ENCODE measurements around the gene LARGE1.

Gene LARGE1

DNA sequence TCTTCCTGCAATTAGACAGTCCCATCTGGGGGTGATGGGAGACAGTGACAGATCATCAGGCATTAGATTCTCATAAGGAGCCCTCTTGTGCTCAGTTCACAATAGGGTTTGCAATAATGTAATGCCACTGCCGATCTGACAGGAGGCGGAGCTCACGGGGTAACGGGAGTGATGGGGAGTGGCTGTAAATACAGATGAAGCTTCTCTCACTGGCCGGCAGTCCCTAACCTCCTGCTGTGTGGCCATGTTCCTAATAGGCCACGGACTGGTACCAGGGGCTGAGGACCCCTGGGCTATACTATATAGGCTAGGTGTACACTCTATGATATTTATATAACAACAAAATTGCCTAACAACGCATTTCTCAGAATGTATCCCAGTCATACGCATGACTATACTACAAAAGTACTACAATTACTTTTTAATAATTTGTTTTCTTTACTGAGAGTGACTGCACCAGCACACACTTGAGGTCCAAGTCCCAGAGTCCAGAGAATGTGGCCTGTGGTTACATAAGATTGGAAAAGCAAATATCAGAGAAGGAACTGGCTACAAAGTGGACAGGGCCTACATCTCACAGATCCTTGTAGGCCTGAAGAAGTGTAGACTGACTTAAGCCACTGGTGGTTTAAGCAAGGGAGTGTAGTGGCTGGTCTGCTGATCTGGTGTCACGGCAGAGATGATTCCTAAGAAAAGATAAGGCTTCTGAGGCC lies 200.0 kb downstream of the LARGE1 start:
- TF ChIP-seq TAF1 (IDR thresholded peaks at IDR 0.05; ENCODE audit: borderline replicate concordance, insufficient read depth, low read length) (no peak), FOXP2 (optimal IDR thresholded peaks at IDR 0.05; ENCODE audit: borderline replicate concordance, extremely low read depth, extremely low read length, insufficient read depth) (no peak), SIN3A (IDR thresholded peaks at IDR 0.05; ENCODE audit: borderline replicate concordance, insufficient read depth, low read length) (no peak), POLR2AphosphoS5 (IDR thresholded peaks at IDR 0.05; ENCODE audit: low read depth, low read length) (no peak)
- TF ChIP-seq, protein P1, sequence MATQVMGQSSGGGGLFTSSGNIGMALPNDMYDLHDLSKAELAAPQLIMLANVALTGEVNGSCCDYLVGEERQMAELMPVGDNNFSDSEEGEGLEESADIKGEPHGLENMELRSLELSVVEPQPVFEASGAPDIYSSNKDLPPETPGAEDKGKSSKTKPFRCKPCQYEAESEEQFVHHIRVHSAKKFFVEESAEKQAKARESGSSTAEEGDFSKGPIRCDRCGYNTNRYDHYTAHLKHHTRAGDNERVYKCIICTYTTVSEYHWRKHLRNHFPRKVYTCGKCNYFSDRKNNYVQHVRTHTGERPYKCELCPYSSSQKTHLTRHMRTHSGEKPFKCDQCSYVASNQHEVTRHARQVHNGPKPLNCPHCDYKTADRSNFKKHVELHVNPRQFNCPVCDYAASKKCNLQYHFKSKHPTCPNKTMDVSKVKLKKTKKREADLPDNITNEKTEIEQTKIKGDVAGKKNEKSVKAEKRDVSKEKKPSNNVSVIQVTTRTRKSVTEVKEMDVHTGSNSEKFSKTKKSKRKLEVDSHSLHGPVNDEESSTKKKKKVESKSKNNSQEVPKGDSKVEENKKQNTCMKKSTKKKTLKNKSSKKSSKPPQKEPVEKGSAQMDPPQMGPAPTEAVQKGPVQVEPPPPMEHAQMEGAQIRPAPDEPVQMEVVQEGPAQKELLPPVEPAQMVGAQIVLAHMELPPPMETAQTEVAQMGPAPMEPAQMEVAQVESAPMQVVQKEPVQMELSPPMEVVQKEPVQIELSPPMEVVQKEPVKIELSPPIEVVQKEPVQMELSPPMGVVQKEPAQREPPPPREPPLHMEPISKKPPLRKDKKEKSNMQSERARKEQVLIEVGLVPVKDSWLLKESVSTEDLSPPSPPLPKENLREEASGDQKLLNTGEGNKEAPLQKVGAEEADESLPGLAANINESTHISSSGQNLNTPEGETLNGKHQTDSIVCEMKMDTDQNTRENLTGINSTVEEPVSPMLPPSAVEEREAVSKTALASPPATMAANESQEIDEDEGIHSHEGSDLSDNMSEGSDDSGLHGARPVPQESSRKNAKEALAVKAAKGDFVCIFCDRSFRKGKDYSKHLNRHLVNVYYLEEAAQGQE (IDR thresholded peaks at IDR 0.05; ENCODE audit: insufficient read depth in 1 of 2, low read depth in 2 of 2, low read length in 2 of 2) = no peak

DNA sequence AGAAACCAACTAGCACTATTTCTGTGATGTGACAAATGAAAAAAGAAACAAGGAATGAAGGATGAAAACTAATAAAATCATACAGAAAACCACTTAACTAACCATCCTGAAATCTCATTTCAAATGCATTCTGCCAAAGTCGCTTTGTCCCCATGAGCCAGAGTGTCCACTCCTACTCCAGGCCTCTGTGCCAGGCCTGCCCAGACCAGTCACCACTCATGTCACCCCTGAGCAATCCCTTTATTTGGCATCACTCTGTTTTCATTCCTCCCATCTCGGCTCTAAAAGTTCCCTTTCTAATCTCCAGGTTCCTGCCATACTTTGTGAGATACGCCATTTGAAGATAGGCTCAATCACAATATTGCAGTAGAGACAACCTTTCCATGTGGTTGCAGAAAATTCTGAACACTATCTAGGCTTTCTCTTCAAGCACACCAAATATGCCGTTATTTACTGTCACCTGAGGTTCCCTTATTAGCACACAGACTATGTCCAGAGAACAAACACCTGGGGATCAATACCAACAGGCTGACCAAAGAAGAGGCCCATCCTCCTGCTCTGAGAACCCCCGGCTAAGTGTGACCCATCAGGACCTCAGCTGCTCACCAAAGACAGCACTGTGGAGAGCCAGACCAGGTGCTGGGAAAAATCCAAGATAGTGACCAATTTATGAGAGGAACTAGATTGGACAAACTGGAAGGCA lies 202.4 kb downstream of the LARGE1 start:
- TF ChIP-seq TAF1 (IDR thresholded peaks at IDR 0.05; ENCODE audit: borderline replicate concordance, insufficient read depth, low read length) = no peak
- TF ChIP-seq POLR2AphosphoS5 (IDR thresholded peaks at IDR 0.05; ENCODE audit: low read depth, low read length) = no peak
- TF ChIP-seq SIN3A (IDR thresholded peaks at IDR 0.05; ENCODE audit: borderline replicate concordance, insufficient read depth, low read length) = no peak
- TF ChIP-seq FOXP2 (optimal IDR thresholded peaks at IDR 0.05; ENCODE audit: borderline replicate concordance, extremely low read depth, extremely low read length, insufficient read depth) = no peak

DNA sequence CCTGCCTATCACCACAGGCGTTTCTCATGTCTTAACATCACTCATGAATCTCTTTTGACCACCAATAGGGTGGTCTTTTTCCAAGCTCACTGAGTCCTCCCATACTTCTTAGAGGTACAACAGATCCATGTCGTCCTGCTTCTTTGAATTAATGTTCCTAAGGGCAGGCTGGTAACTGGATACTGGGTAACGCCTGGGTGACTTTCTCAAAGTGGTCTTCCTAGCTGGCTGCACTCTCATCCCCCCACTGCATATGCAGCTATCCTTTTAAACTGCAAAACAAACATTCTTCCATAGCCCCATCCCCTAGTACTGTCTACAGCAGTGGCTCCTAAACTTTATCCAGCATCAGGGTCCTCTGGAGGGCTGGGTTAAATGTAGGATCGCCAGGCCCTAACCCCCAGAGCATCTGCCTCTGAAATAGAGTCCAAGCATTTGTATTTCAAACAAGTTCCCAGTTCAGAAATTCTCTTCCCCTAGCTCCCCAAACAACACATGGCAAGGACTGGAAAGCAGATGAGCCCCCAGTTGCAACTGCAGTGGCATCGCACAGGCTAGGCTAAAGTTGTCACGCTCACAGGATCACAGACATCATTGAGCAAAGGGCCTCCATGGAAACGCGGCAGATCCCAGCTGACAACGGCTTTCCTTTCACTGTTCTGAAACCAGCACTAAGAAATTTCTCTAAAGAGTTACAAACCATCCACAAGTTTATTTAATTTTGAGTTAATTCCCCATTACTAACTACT lies 204.9 kb downstream of the LARGE1 start:
- TF ChIP-seq TAF1 (IDR thresholded peaks at IDR 0.05; ENCODE audit: borderline replicate concordance, insufficient read depth, low read length) (no peak), FOXP2 (optimal IDR thresholded peaks at IDR 0.05; ENCODE audit: borderline replicate concordance, extremely low read depth, extremely low read length, insufficient read depth) (no peak), POLR2AphosphoS5 (IDR thresholded peaks at IDR 0.05; ENCODE audit: low read depth, low read length) (no peak), SIN3A (IDR thresholded peaks at IDR 0.05; ENCODE audit: borderline replicate concordance, insufficient read depth, low read length) (no peak)
- TF ChIP-seq, protein P1 (IDR thresholded peaks at IDR 0.05; ENCODE audit: insufficient read depth in 1 of 2, low read depth in 2 of 2, low read length in 2 of 2) = no peak

DNA sequence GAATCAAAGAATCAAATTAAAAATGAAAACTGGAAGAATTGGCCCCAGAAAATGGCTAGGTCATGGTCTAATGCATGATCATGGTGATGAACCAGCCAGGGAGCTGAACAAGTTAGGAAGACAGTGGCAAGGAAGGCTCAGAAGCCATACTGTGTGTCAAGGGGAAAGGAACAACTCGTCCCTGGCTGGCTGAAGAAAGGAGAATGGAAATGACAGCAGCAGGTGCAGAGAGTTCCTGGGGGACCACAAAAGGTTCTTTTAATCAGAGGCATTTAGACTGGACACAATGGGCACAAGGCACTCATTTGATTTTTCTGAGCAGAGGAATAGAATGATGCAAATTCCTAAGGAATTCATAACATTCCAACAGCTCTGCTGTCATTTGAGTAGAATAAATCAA lies 209.9 kb downstream of the LARGE1 start:
- TF ChIP-seq TAF1 (IDR thresholded peaks at IDR 0.05; ENCODE audit: borderline replicate concordance, insufficient read depth, low read length) (no peak), POLR2AphosphoS5 (IDR thresholded peaks at IDR 0.05; ENCODE audit: low read depth, low read length) (no peak), SIN3A (IDR thresholded peaks at IDR 0.05; ENCODE audit: borderline replicate concordance, insufficient read depth, low read length) (no peak), FOXP2 (optimal IDR thresholded peaks at IDR 0.05; ENCODE audit: borderline replicate concordance, extremely low read depth, extremely low read length, insufficient read depth) (no peak)
- TF ChIP-seq, protein P1 (IDR thresholded peaks at IDR 0.05; ENCODE audit: insufficient read depth in 1 of 2, low read depth in 2 of 2, low read length in 2 of 2) = no peak

DNA sequence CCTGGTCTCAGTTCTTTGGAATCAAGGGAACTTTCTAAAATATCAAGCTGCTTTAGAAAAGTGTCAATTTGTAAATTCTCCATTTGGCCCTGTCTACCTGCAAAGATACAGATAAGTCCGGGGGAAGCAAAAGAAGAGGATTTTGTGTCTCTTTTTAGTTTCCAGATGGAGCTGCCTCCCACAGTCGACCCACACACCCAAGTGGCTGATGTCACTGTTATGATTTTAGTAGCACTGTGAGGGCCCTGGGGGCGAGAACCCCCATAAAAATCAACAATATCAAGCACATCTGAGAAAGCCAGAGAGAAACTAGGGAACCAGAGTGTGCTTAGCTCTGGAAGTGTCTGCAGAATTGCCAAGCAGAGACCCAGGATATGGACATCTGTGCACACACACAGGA lies 212.7 kb downstream of the LARGE1 start:
- TF ChIP-seq FOXP2 (optimal IDR thresholded peaks at IDR 0.05; ENCODE audit: borderline replicate concordance, extremely low read depth, extremely low read length, insufficient read depth) (no peak), POLR2AphosphoS5 (IDR thresholded peaks at IDR 0.05; ENCODE audit: low read depth, low read length) (no peak), SIN3A (IDR thresholded peaks at IDR 0.05; ENCODE audit: borderline replicate concordance, insufficient read depth, low read length) (no peak), TAF1 (IDR thresholded peaks at IDR 0.05; ENCODE audit: borderline replicate concordance, insufficient read depth, low read length) (no peak)
- TF ChIP-seq, protein P1 (IDR thresholded peaks at IDR 0.05; ENCODE audit: insufficient read depth in 1 of 2, low read depth in 2 of 2, low read length in 2 of 2) = no peak
